BJ (cell line): ENCODE measurements around the gene SLC7A8. TPM values are rescaled to one million over a fixed set of nuclear protein-coding genes. Genes with fewer than 3 reads are reported as not detected.

Source experiments
- CTCF ChIA-PET: fragments of 350-600 bp; formaldehyde crosslinking; extraction: SDS; loops from one replicate; lab custom pipeline; 2021; ENCODE audit warnings: antibody characterized with exemption, inconsistent platforms; lab: Yijun Ruan, JAX
- POLR2A ChIA-PET: fragments of 300-600 bp; sonication (Branson Sonifier 250); formaldehyde crosslinking; extraction: SDS; loops from one replicate; lab custom pipeline; 2021; ENCODE audit warnings: antibody characterized with exemption; lab: Charles Lee
- DNase-seq: peaks from one replicate; pipeline ENCODE4 v3.0.0-alpha.2; 2011; ENCODE audit warnings: low read depth
- H3K27me3 ChIP-seq: 2 replicates; pipeline ENCODE4 v1.6.0; 2011; ENCODE audit warnings: low read length; ENCODE audit not compliant: control insufficient read depth, insufficient read depth
- H3K36me3 ChIP-seq: 2 replicates; pipeline ENCODE4 v1.5.1; 2011; ENCODE audit warnings: low read length; ENCODE audit not compliant: control insufficient read depth, insufficient read depth
- H3K4me3 ChIP-seq: 2 replicates; pipeline ENCODE4 v1.5.1; 2011; ENCODE audit warnings: low read depth, mild to moderate bottlenecking, control low read depth, low read length
- CTCF ChIP-seq: IDR thresholded peaks from 2 replicates; pipeline ENCODE4 v1.5.1; 2011; ENCODE audit warnings: low read depth, mild to moderate bottlenecking, control low read depth, inconsistent platforms, low read length, moderate library complexity; ENCODE audit not compliant: insufficient read depth
- polyA plus RNA-seq: library from polyadenylated mRNA; depleted of rRNA; stranded (reverse); fragments of >200 nt; gene quantifications from 2 replicates; pipeline ENCODE4 v1.2.3, GENCODE V29; 2011

The SLC7A8 gene
- polyA plus RNA-seq, 1 experiment: 4.6 TPM

GRCh38 chr14:23139874-23140273 lies 43.6 kb downstream of the SLC7A8 start:
- CTCF ChIA-PET: interaction anchor here (4.2 kb wide), 1 partner anchor 19 kb away, joined by 20 read pairs; no protein-coding TSS in a partner anchor

GRCh38 chr14:23137813-23138535 lies 45.5 kb downstream of the SLC7A8 start:
- POLR2A ChIA-PET: no interaction called here
- H3K4me3 ChIP-seq: no peak overlapping the region
- H3K36me3 ChIP-seq: no peaks in the 10 kb centered on the region; the same call in 1 of the 2 replicates
- H3K27me3 ChIP-seq: no peaks in the 10 kb centered on the region
- no peak for TF ChIP-seq CTCF
- CTCF ChIA-PET: interaction anchor here (1.0 to 4.6 kb wide), 4 partner anchors 10 to 49 kb away, joined by 3 to 29 read pairs (median 4); no protein-coding TSS in a partner anchor
- DNase-seq: no peak

More at GRCh38 chr14:23139874-23140273, 43.6 kb downstream of the SLC7A8 start:
- no peaks in the 10 kb centered on the region for H3K27me3 ChIP-seq
- no peak for DNase-seq
- H3K36me3 ChIP-seq: no peaks in the 10 kb centered on the region; the same call in 1 of the 2 replicates
- TF ChIP-seq CTCF: no peak
- POLR2A ChIA-PET: no interaction called here
- no peak overlapping the region for H3K4me3 ChIP-seq

- POLR2A ChIA-PET: no interaction called here
- no peak for TF ChIP-seq CTCF
- no peak for DNase-seq
- H3K36me3 ChIP-seq: no peaks in the 10 kb centered on the region; the same call in 1 of the 2 replicates
- no peaks in the 10 kb centered on the region for H3K27me3 ChIP-seq
- no peak overlapping the region for H3K4me3 ChIP-seq
- CTCF ChIA-PET: interaction anchor here (1.0 to 4.6 kb wide), 3 partner anchors 11 to 49 kb away, joined by 3 to 29 read pairs (median 3); no protein-coding TSS in a partner anchor
Measured at GRCh38 chr14:23137192-23137812, 46.2 kb downstream of the SLC7A8 start.

- Histone ChIP-seq H3K4me3 (no peak overlapping the region), H3K27me3 (no peaks in the 10 kb centered on the region), H3K36me3 (no peaks in the 10 kb centered on the region; the same call in 1 of the 2 replicates)
- TF ChIP-seq CTCF: no peak
- no peak for DNase-seq
- ChIA-PET CTCF (interaction anchor here (1.5 to 4.6 kb wide), 3 partner anchors 10 to 60 kb away, joined by 3 to 29 read pairs (median 3); no protein-coding TSS in a partner anchor), POLR2A (no interaction called here)
Measured at GRCh38 chr14:23136566-23137133, 46.8 kb downstream of the SLC7A8 start.

GRCh38 chr14:23132970-23133369 lies 50.5 kb downstream of the SLC7A8 start:
- H3K4me3 ChIP-seq: no peak overlapping the region
- TF ChIP-seq CTCF: no peak
- POLR2A ChIA-PET: no interaction called here
- no peak for DNase-seq
- H3K27me3 ChIP-seq: no peaks in the 10 kb centered on the region
- H3K36me3 ChIP-seq: no peaks in the 10 kb centered on the region; the same call in 1 of the 2 replicates
- CTCF ChIA-PET: interaction anchor here (1.0 kb wide), 1 partner anchor 11 kb away, joined by 4 read pairs; no protein-coding TSS in a partner anchor
